Uterus (tissue), 2 donors: ENCODE data around the gene FMN1.

Source experiments
- CTCF ChIP-seq, 4 experiments: fragments of 200-600 bp in 2 of 4; fragments of 450-650 bp in 2 of 4; sonication (generic) in 2 of 4; IDR thresholded peaks; one replicate each; pipeline ENCODE4 v1.5.1; 2016 to 2019; ENCODE audit warnings: antibody characterized with exemption in 4 of 4, mild to moderate bottlenecking in 2 of 4, moderate library complexity in 1 of 4
- POLR2A ChIP-seq, 2 donors: fragments of 450-650 bp; IDR thresholded peaks; one replicate each; pipeline ENCODE4 v1.6.1; 2016; ENCODE audit warnings: antibody characterized with exemption in 2 of 2, mild to moderate bottlenecking in 1 of 2, moderate library complexity in 1 of 2

GRCh38 chr15:32919749-32920414 lies 274.6 kb downstream of the FMN1 start:
- TF ChIP-seq POLR2A (IDR thresholded peaks at IDR 0.05) (no peak), CTCF (IDR thresholded peaks at IDR 0.05) (no peak)
